ENCODE results near the gene TWF2.

- TF ChIP-seq CTCF (IDR thresholded peaks at IDR 0.05) (peak in 1 of 5 experiments; percentile 14), POLR2A (IDR thresholded peaks at IDR 0.05) (peak in 1 of 2 donors; percentile 29)
Measured at GRCh38 chr3:52245322-52246263, 6.6 kb upstream of the TWF2 start, which contains the start of gene PPM1M.

All from tibial nerve (tissue), 3 donors.